ENCODE results near the gene TRPM8. TPM values are rescaled to one million over a fixed set of nuclear protein-coding genes. Genes with fewer than 3 reads are reported as not detected.

TRPM8 gene
- total and polyA plus RNA-seq, 2 of the 13 experiments (the other 11 are each of a cell fraction or from before 2014, with no cell fraction given): 0.12 TPM; not detected in 1

DNA sequence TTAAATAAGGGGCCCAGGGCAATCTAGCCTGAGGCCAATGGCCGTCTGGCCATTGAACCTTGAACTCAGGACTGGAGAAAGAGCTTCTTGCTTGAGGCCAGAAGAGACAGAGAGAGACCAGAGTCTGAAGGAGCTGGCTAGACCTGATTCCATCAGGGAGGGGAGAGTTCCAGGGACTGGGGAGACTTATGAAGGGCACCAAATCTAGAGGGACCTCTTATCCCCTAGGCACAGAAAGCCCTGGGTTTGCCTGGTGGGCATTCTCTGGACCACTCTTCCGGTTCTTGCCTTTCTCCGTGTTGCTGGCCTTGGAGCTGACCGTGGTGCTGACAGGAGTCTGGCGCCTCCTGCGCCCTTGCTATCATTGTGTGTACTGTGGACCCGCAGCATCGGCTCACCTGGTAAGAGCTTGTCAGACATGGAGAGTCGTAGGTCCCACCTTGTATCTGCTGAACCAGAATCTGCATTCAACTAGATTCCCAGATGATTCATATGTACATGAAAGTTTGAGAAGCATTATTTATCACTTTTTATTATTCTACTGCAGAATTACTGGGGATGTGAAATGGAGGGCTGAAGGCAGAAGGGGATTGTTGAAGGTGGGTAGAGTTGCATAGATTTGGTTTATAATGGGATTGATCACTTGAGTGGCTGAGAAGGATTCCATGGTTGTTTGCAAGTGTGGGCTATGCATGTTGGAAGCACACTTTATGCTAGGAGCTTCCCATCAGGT, 4.3 kb upstream of the TRPM8 start:
- Histone ChIP-seq H3K4me1 (ENCODE audit: insufficient read depth, low read length) (no peaks in the 10 kb centered on the region), H3K4me3 (replicated peaks in 1 of 3; ENCODE audit: insufficient read depth in 1 of 3, low read depth in 2 of 3, low read length in 3 of 3) (no peak overlapping the region), H3K4me2 (ENCODE audit: low read depth, low read length) (no peak overlapping the region), H2AFZ (ENCODE audit: low read length) (no peak overlapping the region), H3K79me2 (ENCODE audit: insufficient read depth, low read length) (no peaks in the 10 kb centered on the region), H4K20me1 (ENCODE audit: insufficient read depth, low read length) (no peaks in the 10 kb centered on the region), H3K27me3 (ENCODE audit: control insufficient read depth in 1 of 2, insufficient read depth in 2 of 2, low read length in 2 of 2) (peaks cover 0 to 5% of the 10 kb centered on the region in 2 experiments; a peak in 1 of 5 replicates), H3K27ac (ENCODE audit: extremely low read length, insufficient read depth, low read length) (no peak overlapping the region), H3K36me3 (replicated peaks in 1 of 2; ENCODE audit: control insufficient read depth in 1 of 2, insufficient read depth in 2 of 2, low read length in 2 of 2) (no peaks in the 10 kb centered on the region), H3K9me3 (ENCODE audit: low read length) (no peaks in the 10 kb centered on the region), H3K9ac (ENCODE audit: insufficient read depth, low read depth, low read length) (no peak overlapping the region)
- intact Hi-C loops (cut with micrococcal nuclease; ENCODE audit: unreplicated experiment) (no loop called here), in situ Hi-C loops (cut with HindIII; ENCODE audit: extremely low pct_ligation_motif_present, low pct_unique_long_range_greater_than_20kb) (no loop called here)
- peak; percentile 88 for ATAC-seq
- peak; percentile 44 for FAIRE-seq
- BruUV-seq (replicated peaks): no TSS peak
- DNase-seq (ENCODE audit: low spot score): peak; percentile 41
- ChIA-PET CTCF (ENCODE audit: low intra/inter-chr PET ratio, low total read pairs) (no interaction called here), POLR2A (no interaction called here)
- WGBS (ENCODE audit: low lambda C conversion rate): 4% methylated on average over 9 of the region's 9 CpGs
- TF ChIP-seq SIN3A (IDR thresholded peaks at IDR 0.05; ENCODE audit: borderline replicate concordance, low read depth, low read length): no peak
- no peak for TF ChIP-seq CHD4 (IDR thresholded peaks at IDR 0.05; ENCODE audit: borderline replicate concordance, low read length)
- TF ChIP-seq NR3C1 (CRISPR knock-in tag; IDR thresholded peaks at IDR 0.05): no peak
- TF ChIP-seq, protein P1, sequence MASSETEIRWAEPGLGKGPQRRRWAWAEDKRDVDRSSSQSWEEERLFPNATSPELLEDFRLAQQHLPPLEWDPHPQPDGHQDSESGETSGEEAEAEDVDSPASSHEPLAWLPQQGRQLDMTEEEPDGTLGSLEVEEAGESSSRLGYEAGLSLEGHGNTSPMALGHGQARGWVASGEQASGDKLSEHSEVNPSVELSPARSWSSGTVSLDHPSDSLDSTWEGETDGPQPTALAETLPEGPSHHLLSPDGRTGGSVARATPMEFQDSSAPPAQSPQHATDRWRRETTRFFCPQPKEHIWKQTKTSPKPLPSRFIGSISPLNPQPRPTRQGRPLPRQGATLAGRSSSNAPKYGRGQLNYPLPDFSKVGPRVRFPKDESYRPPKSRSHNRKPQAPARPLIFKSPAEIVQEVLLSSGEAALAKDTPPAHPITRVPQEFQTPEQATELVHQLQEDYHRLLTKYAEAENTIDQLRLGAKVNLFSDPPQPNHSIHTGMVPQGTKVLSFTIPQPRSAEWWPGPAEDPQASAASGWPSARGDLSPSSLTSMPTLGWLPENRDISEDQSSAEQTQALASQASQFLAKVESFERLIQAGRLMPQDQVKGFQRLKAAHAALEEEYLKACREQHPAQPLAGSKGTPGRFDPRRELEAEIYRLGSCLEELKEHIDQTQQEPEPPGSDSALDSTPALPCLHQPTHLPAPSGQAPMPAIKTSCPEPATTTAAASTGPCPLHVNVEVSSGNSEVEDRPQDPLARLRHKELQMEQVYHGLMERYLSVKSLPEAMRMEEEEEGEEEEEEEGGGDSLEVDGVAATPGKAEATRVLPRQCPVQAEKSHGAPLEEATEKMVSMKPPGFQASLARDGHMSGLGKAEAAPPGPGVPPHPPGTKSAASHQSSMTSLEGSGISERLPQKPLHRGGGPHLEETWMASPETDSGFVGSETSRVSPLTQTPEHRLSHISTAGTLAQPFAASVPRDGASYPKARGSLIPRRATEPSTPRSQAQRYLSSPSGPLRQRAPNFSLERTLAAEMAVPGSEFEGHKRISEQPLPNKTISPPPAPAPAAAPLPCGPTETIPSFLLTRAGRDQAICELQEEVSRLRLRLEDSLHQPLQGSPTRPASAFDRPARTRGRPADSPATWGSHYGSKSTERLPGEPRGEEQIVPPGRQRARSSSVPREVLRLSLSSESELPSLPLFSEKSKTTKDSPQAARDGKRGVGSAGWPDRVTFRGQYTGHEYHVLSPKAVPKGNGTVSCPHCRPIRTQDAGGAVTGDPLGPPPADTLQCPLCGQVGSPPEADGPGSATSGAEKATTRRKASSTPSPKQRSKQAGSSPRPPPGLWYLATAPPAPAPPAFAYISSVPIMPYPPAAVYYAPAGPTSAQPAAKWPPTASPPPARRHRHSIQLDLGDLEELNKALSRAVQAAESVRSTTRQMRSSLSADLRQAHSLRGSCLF (CRISPR knock-in tag; IDR thresholded peaks at IDR 0.05; ENCODE audit: borderline replicate concordance): no peak
- peak; percentile 21; the same call in 1 of the 2 replicates for TF ChIP-seq FOSL2 (CRISPR knock-in tag; IDR thresholded peaks at IDR 0.05)
- no peak for TF ChIP-seq ZBTB8A (CRISPR knock-in tag; IDR thresholded peaks at IDR 0.05; ENCODE audit: borderline replicate concordance, low read depth)
- TF ChIP-seq ZNF180 (CRISPR knock-in tag; IDR thresholded peaks at IDR 0.05; ENCODE audit: borderline replicate concordance, low read depth): no peak
- no peak for TF ChIP-seq TFDP2 (CRISPR knock-in tag; IDR thresholded peaks at IDR 0.05)
- TF ChIP-seq ATF4 (CRISPR knock-in tag; IDR thresholded peaks at IDR 0.05): no peak
- TF ChIP-seq CCDC6 (CRISPR knock-in tag; IDR thresholded peaks at IDR 0.05): no peak
- no peak for TF ChIP-seq ASH2L (IDR thresholded peaks at IDR 0.05; ENCODE audit: insufficient read length, low read depth, low read length)
- TF ChIP-seq ZSCAN12 (CRISPR knock-in tag; IDR thresholded peaks at IDR 0.05): peak; percentile 86; the same call in 1 of the 2 replicates
- 0 out of 2 replicates have a peak, but pooled peaks have one; percentile 51 for TF ChIP-seq ZNF749 (CRISPR knock-in tag; IDR thresholded peaks at IDR 0.05; ENCODE audit: borderline replicate concordance)
- 0 out of 2 replicates have a peak, but pooled peaks have one; percentile 61 for TF ChIP-seq TEAD2 (CRISPR knock-in tag; IDR thresholded peaks at IDR 0.05)
- TF ChIP-seq ZNF562 (CRISPR knock-in tag; IDR thresholded peaks at IDR 0.05; ENCODE audit: borderline replicate concordance): no peak
- 0 out of 2 replicates have a peak, but pooled peaks have one; percentile 66 for TF ChIP-seq ZNF557 (CRISPR knock-in tag; IDR thresholded peaks at IDR 0.05)
- no peak for TF ChIP-seq MTF2 (CRISPR knock-in tag; IDR thresholded peaks at IDR 0.05; ENCODE audit: borderline replicate concordance)
- no peak for TF ChIP-seq HCFC1 (IDR thresholded peaks at IDR 0.05; ENCODE audit: low read depth, low read length)
